IMR-90 (cell line): ENCODE results near the gene WASL. TPM values are rescaled to one million over a fixed set of nuclear protein-coding genes. Genes with fewer than 3 reads are reported as not detected.

Experiments
- ATAC-seq: fragments of 200-7000 bp; cut with Tn5 transposase; 2 replicates; pipeline ENCODE4 v1.9.1; 2020; ENCODE audit warnings: low read depth, mild to moderate bottlenecking, moderate library complexity
- BruUV-seq: library from RNA; stranded (reverse); fragments of 400-500 nt; replicated peaks from 2 replicates; lab custom pipeline; 2021; lab: Mats Ljungman, UMichigan
- CTCF ChIA-PET: fragments of 300-600 bp; formaldehyde crosslinking; extraction: SDS; loops from one replicate; lab custom pipeline; 2021; ENCODE audit warnings: antibody characterized with exemption; lab: Yijun Ruan, JAX
- POLR2A ChIA-PET: fragments of 300-600 bp; sonication (Branson Sonifier 250); formaldehyde crosslinking; loops from one replicate; lab custom pipeline; 2022; ENCODE audit warnings: antibody characterized with exemption; ENCODE audit not compliant: unreplicated experiment; lab: Charles Lee
- DNase-seq: peaks from one replicate; pipeline ENCODE4 v3.0.0; 2013
- H2AFZ ChIP-seq: replicated peaks from 2 replicates; pipeline ENCODE3; 2013; ENCODE audit warnings: low read length, mild to moderate bottlenecking; ENCODE audit not compliant: poor library complexity
- H2AK5ac ChIP-seq: 2 replicates; pipeline ENCODE4 v1.6.1; 2013; ENCODE audit warnings: low read depth, low read length, inconsistent platforms
- H2AK9ac ChIP-seq: replicated peaks from 2 replicates; pipeline ENCODE3; 2013; ENCODE audit warnings: mild to moderate bottlenecking, low read depth, low read length, moderate library complexity; ENCODE audit not compliant: poor library complexity
- H2BK120ac ChIP-seq: 2 replicates; pipeline ENCODE4 v1.6.1; 2013; ENCODE audit warnings: low read depth, low read length, inconsistent platforms
- H2BK15ac ChIP-seq: 3 replicates; pipeline ENCODE4 v1.6.1; 2013; ENCODE audit warnings: low read depth, low read length, inconsistent platforms
- H2BK20ac ChIP-seq: 2 replicates; pipeline ENCODE4 v1.6.1; 2013; ENCODE audit warnings: low read depth, mild to moderate bottlenecking, inconsistent platforms, low read length, moderate library complexity
- H2BK5ac ChIP-seq: 2 replicates; pipeline ENCODE4 v1.6.1; 2013; ENCODE audit warnings: mild to moderate bottlenecking, low read depth, low read length, inconsistent platforms; ENCODE audit not compliant: poor library complexity, severe bottlenecking
- H3K14ac ChIP-seq: replicated peaks from 2 replicates; pipeline ENCODE4 v1.6.1; 2013; ENCODE audit warnings: low read depth, low read length, inconsistent platforms
- H3K18ac ChIP-seq: 2 replicates; pipeline ENCODE4 v1.6.1; 2013; ENCODE audit warnings: low read depth, low read length, control low read depth
- H3K23ac ChIP-seq: 2 replicates; pipeline ENCODE4 v1.6.1; 2013; ENCODE audit warnings: low read depth, low read length, inconsistent platforms
- H3K27ac ChIP-seq: 2 replicates; pipeline ENCODE4 v1.5.1; 2013; ENCODE audit warnings: mild to moderate bottlenecking, control low read depth, low read length; ENCODE audit not compliant: insufficient read depth
- H3K27me3 ChIP-seq: 2 replicates; pipeline ENCODE4 v1.6.1; 2013; ENCODE audit warnings: low read length; ENCODE audit not compliant: control insufficient read depth, insufficient read depth
- H3K36me3 ChIP-seq: 2 replicates; pipeline ENCODE4 v1.6.1; 2013; ENCODE audit warnings: low read length, mixed read lengths; ENCODE audit not compliant: control insufficient read depth, insufficient read depth
- H3K4ac ChIP-seq: 2 replicates; pipeline ENCODE4 v1.6.1; 2013; ENCODE audit warnings: low read depth, low read length, inconsistent platforms
- H3K4me1 ChIP-seq: 2 replicates; pipeline ENCODE4 v1.6.1; 2013; ENCODE audit warnings: low read length, mixed read lengths; ENCODE audit not compliant: control insufficient read depth, insufficient read depth
- H3K4me2 ChIP-seq: 2 replicates; pipeline ENCODE4 v1.6.1; 2013; ENCODE audit warnings: low read depth, mild to moderate bottlenecking, control low read depth, low read length, moderate library complexity
- H3K4me3 ChIP-seq: 2 replicates; pipeline ENCODE4 v1.5.1; 2013; ENCODE audit warnings: low read depth, mild to moderate bottlenecking, control low read depth, low read length, moderate library complexity; ENCODE audit not compliant: insufficient read depth
- H3K56ac ChIP-seq: 2 replicates; pipeline ENCODE4 v1.6.1; 2013; ENCODE audit warnings: low read length, inconsistent platforms; ENCODE audit not compliant: insufficient read depth; ENCODE audit errors: extremely low read depth
- H3K79me1 ChIP-seq, 2 experiments: 2 replicates each; pipeline ENCODE4 v1.6.1; 2013; ENCODE audit warnings: low read length in 2 of 2, inconsistent platforms in 1 of 2, low read depth in 1 of 2
- H3K9ac ChIP-seq: 2 replicates; pipeline ENCODE4 v1.6.1; 2013; ENCODE audit warnings: low read depth, low read length, control low read depth
- H3K9me1 ChIP-seq: 2 replicates; pipeline ENCODE4 v1.6.1; 2013; ENCODE audit warnings: low read length, inconsistent platforms; ENCODE audit not compliant: insufficient read depth
- H3K9me3 ChIP-seq: 2 replicates; pipeline ENCODE4 v1.6.1; 2013; ENCODE audit warnings: low read length; ENCODE audit not compliant: control insufficient read depth, insufficient read depth
- H4K20me1 ChIP-seq: 2 replicates; pipeline ENCODE4 v1.6.1; 2013; ENCODE audit warnings: low read length, inconsistent platforms; ENCODE audit not compliant: insufficient read depth
- H4K5ac ChIP-seq: 2 replicates; pipeline ENCODE4 v1.6.1; 2013; ENCODE audit warnings: mild to moderate bottlenecking, low read depth, low read length, control low read depth
- H4K8ac ChIP-seq, 2 experiments: 2 replicates each; pipeline ENCODE4 v1.6.1; 2013; ENCODE audit warnings: low read depth in 2 of 2, low read length in 2 of 2, control low read depth in 1 of 2, inconsistent platforms in 1 of 2
- H4K91ac ChIP-seq: 2 replicates; pipeline ENCODE4 v1.6.1; 2013; ENCODE audit warnings: low read depth, low read length, inconsistent platforms; ENCODE audit not compliant: insufficient read depth
- BHLHE40 ChIP-seq: fragments of 150-350 bp; IDR thresholded peaks from 2 replicates; pipeline ENCODE4 v1.6.1; 2016; ENCODE audit warnings: mild to moderate bottlenecking, low read depth, low read length
- CEBPB ChIP-seq: IDR thresholded peaks from 2 replicates; pipeline ENCODE4 v1.6.1; 2012; ENCODE audit warnings: low read depth, low read length, improper control_type of control experiment
- CHD1 ChIP-seq: IDR thresholded peaks from 2 replicates; pipeline ENCODE4 v1.6.1; 2012; ENCODE audit warnings: low read depth, low read length, improper control_type of control experiment
- FOS ChIP-seq: fragments of 150-350 bp; IDR thresholded peaks from 2 replicates; pipeline ENCODE4 v1.6.1; 2016; ENCODE audit warnings: low read depth, low read length
- MAFK ChIP-seq: IDR thresholded peaks from 2 replicates; pipeline ENCODE4 v1.6.1; 2012; ENCODE audit warnings: low read depth, low read length, improper control_type of control experiment
- MAZ ChIP-seq: IDR thresholded peaks from 2 replicates; pipeline ENCODE4 v1.6.1; 2012; ENCODE audit warnings: low read depth, mild to moderate bottlenecking, low read length, improper control_type of control experiment, moderate library complexity, borderline replicate concordance
- MXI1 ChIP-seq: IDR thresholded peaks from 2 replicates; pipeline ENCODE4 v1.6.1; 2012; ENCODE audit warnings: low read depth, mild to moderate bottlenecking, low read length, moderate library complexity, borderline replicate concordance
- NFE2L2 ChIP-seq: fragments of 150-350 bp; IDR thresholded peaks from 2 replicates; pipeline ENCODE4 v1.6.1; 2016; ENCODE audit warnings: low read depth, mild to moderate bottlenecking, low read length
- POLR2A ChIP-seq: IDR thresholded peaks from 2 replicates; pipeline ENCODE4 v1.6.1; 2012; ENCODE audit warnings: mild to moderate bottlenecking, low read depth, low read length
- RAD21 ChIP-seq: IDR thresholded peaks from 2 replicates; pipeline ENCODE4 v1.6.1; 2012; ENCODE audit warnings: low read length, improper control_type of control experiment
- RCOR1 ChIP-seq: IDR thresholded peaks from 2 replicates; pipeline ENCODE4 v1.6.1; 2012; ENCODE audit warnings: mild to moderate bottlenecking, low read length, improper control_type of control experiment; ENCODE audit not compliant: insufficient replicate concordance
- RFX5 ChIP-seq: IDR thresholded peaks from 2 replicates; pipeline ENCODE4 v1.8.0; 2012; ENCODE audit warnings: low read depth, mild to moderate bottlenecking, low read length, moderate library complexity
- SMC3 ChIP-seq: fragments of 150-350 bp; IDR thresholded peaks from 2 replicates; pipeline ENCODE4 v1.6.1; 2016; ENCODE audit warnings: low read depth, mild to moderate bottlenecking, antibody characterized with exemption, low read length, moderate library complexity
- WGBS, 2 experiments: methylation state at CpG; one replicate each; pipeline versions ENCODE4 v1.1.5 to v1.1.7; 2013; ENCODE audit warnings: missing lambda C conversion rate in 2 of 2; ENCODE audit not compliant: insufficient read length in 1 of 2; ENCODE audit errors: extremely low coverage in 2 of 2; 5-methylcytosine and 5-hydroxymethylcytosine counted together
- dilution Hi-C: fragments of 300-500 bp; cut with HindIII; formaldehyde crosslinking; loops from one replicate; pipeline ENCODE4 v1.14.3; 2018; ENCODE audit warnings: low sequenced_read_pairs; ENCODE audit not compliant: unreplicated experiment
- in situ Hi-C: fragments of 300-500 bp; cut with MboI; formaldehyde crosslinking; loops from 3 replicates; pipeline ENCODE4 v1.14.3; 2019; ENCODE audit warnings: low sequenced_read_pairs, inconsistent platforms, mixed read lengths
- intact Hi-C: fragments of 100-400 bp; cut with micrococcal nuclease; formaldehyde crosslinking; loops from 2 replicates; pipeline ENCODE4 v1.10.0; 2022
- polyA plus RNA-seq, 3 experiments: library from polyadenylated mRNA; depleted of rRNA; stranded (reverse); fragments of >200 nt; gene quantifications; 2 replicates each; pipeline ENCODE4 v1.2.3, GENCODE V29; 2012; ENCODE audit warnings: low replicate concordance in 1 of 3
- total RNA-seq: library from RNA; depleted of rRNA; stranded (reverse); fragments of >200 nt; gene quantifications from 2 replicates; pipeline ENCODE4 v1.2.3, GENCODE V29; 2012
- TF ChIP-seq, protein P1 (sequence below): fragments of 150-350 bp; IDR thresholded peaks from 2 replicates; pipeline ENCODE4 v1.6.1; 2017; ENCODE audit warnings: mild to moderate bottlenecking, antibody characterized with exemption, low read length, low read depth
- TF ChIP-seq, protein P2 (sequence below): fragments of 150-350 bp; IDR thresholded peaks from 2 replicates; pipeline ENCODE4 v1.6.1; 2016; ENCODE audit warnings: low read depth, mild to moderate bottlenecking, low read length, moderate library complexity, borderline replicate concordance
- TF ChIP-seq, protein P3 (sequence below): conservative IDR thresholded peaks from 2 replicates; pipeline ENCODE4 v1.5.1; 2012; ENCODE audit warnings: mild to moderate bottlenecking, low read depth, low read length, improper control_type of control experiment

Gene WASL
- total and polyA plus RNA-seq, 2 of the 4 experiments (the other 2 are of a cell fraction), result 2.3 to 7.9 TPM

DNA sequence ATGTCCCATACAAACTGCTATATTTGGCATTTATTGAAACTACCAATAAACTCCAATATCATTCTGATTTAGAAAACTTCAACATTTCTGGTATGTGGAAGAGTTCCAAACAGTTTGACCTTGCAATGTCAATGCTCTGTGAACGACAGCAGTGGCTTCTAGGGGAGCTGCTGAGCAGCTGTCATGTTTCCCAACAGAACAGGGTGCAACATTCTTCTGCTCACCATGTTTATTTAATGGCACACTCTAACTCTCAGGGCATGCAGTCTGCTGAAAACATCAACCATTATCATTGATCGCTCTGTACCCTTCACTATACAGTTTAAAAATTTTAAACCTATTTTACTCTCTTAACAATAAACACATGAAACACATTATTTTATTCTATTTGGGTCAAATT is 67.2 kb downstream of the WASL start:
- ChIA-PET CTCF (interaction anchor here (1.0 to 2.0 kb wide), 6 partner anchors 9 to 190 kb away, joined by 3 to 5 read pairs (median 3); no protein-coding TSS in a partner anchor), POLR2A (no interaction called here)
- Histone ChIP-seq H2BK120ac (no peak overlapping the region), H3K4ac (no peak overlapping the region), H4K5ac (no peak overlapping the region), H2BK15ac (no peak overlapping the region), H3K9ac (no peak overlapping the region), H3K14ac (no peak overlapping the region), H3K36me3 (peaks cover 4% of the 10 kb centered on the region), H4K91ac (no peak overlapping the region), H3K4me2 (no peak overlapping the region), H3K23ac (no peak overlapping the region), H2AK5ac (no peak overlapping the region), H3K9me3 (no peaks in the 10 kb centered on the region), H2AFZ (no peak overlapping the region), H3K79me1 (no peaks in the 10 kb centered on the region), H2AK9ac (no peak overlapping the region), H3K4me1 (0 out of 2 replicates have a peak, but pooled peaks cover 3% of the 10 kb centered on the region), H3K27ac (no peak overlapping the region), H3K27me3 (no peaks in the 10 kb centered on the region), H4K8ac (no peak overlapping the region), H3K56ac (no peak overlapping the region), H3K9me1 (no peaks in the 10 kb centered on the region; the same call in 1 of the 2 replicates), H3K18ac (no peak overlapping the region), H2BK5ac (no peak overlapping the region), H2BK20ac (no peak overlapping the region), H3K4me3 (no peak overlapping the region), H4K20me1 (peaks cover 3% of the 10 kb centered on the region; the same call in 1 of the 2 replicates)
- 14% methylated on average over 1 of the region's 2 CpGs; no CpG with 5 or more reads in 1 of the 2 experiments for WGBS, 2 experiments
- intact Hi-C loops (loop anchor here (5.0 kb wide), 2 partner anchors 44 to 189 kb away; no protein-coding TSS in a partner anchor), dilution Hi-C loops (no loop called here), in situ Hi-C loops (loop anchor here (5.0 kb wide), 1 partner anchor 186 kb away; no protein-coding TSS in a partner anchor)
- DNase-seq (no peak), ATAC-seq (peak; percentile 54)
- no TSS peak for BruUV-seq
- TF ChIP-seq SMC3 (no peak), RFX5 (no peak), BHLHE40 (no peak; the same call in 1 of the 2 replicates), CEBPB (no peak), MAFK (no peak), RCOR1 (no peak), RAD21 (no peak), MXI1 (no peak), CHD1 (no peak), MAZ (no peak), FOS (no peak), NFE2L2 (no peak), POLR2A (no peak)
- TF ChIP-seq, protein P1, sequence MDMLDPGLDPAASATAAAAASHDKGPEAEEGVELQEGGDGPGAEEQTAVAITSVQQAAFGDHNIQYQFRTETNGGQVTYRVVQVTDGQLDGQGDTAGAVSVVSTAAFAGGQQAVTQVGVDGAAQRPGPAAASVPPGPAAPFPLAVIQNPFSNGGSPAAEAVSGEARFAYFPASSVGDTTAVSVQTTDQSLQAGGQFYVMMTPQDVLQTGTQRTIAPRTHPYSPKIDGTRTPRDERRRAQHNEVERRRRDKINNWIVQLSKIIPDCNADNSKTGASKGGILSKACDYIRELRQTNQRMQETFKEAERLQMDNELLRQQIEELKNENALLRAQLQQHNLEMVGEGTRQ, result no peak
- TF ChIP-seq, protein P2, sequence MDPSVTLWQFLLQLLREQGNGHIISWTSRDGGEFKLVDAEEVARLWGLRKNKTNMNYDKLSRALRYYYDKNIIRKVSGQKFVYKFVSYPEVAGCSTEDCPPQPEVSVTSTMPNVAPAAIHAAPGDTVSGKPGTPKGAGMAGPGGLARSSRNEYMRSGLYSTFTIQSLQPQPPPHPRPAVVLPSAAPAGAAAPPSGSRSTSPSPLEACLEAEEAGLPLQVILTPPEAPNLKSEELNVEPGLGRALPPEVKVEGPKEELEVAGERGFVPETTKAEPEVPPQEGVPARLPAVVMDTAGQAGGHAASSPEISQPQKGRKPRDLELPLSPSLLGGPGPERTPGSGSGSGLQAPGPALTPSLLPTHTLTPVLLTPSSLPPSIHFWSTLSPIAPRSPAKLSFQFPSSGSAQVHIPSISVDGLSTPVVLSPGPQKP, result no peak
- TF ChIP-seq, protein P3, sequence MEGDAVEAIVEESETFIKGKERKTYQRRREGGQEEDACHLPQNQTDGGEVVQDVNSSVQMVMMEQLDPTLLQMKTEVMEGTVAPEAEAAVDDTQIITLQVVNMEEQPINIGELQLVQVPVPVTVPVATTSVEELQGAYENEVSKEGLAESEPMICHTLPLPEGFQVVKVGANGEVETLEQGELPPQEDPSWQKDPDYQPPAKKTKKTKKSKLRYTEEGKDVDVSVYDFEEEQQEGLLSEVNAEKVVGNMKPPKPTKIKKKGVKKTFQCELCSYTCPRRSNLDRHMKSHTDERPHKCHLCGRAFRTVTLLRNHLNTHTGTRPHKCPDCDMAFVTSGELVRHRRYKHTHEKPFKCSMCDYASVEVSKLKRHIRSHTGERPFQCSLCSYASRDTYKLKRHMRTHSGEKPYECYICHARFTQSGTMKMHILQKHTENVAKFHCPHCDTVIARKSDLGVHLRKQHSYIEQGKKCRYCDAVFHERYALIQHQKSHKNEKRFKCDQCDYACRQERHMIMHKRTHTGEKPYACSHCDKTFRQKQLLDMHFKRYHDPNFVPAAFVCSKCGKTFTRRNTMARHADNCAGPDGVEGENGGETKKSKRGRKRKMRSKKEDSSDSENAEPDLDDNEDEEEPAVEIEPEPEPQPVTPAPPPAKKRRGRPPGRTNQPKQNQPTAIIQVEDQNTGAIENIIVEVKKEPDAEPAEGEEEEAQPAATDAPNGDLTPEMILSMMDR, result no peak
